Gastroesophageal sphincter (tissue), 4 donors: ENCODE data around the gene MGST3. TPM values are rescaled to one million over a fixed set of nuclear protein-coding genes. Genes with fewer than 3 reads are reported as not detected.

Experiments used
- ATAC-seq: fragments of 150-250 bp; one replicate; pipeline ENCODE4 v1.9.1; 2016; ENCODE audit warnings: mild to moderate bottlenecking, moderate library complexity
- H3K27ac ChIP-seq, 4 donors: fragments of 200-600 bp; sonication (generic) in 3 of 4; 1 replicate in 3 of 4; 2 replicates in 1 of 4; pipeline ENCODE4 v1.5.1; 2016 to 2019
- H3K27me3 ChIP-seq: fragments of 200-600 bp; sonication (generic); one replicate; pipeline ENCODE4 v1.5.1; 2019
- H3K36me3 ChIP-seq, 2 donors: fragments of 200-600 bp; sonication (generic); one replicate each; pipeline ENCODE4 v1.5.1; 2019; ENCODE audit warnings: control low read depth in 1 of 2
- H3K4me1 ChIP-seq, 3 donors: fragments of 200-600 bp; sonication (generic); 1 replicate in 2 of 3; 2 replicates in 1 of 3; pipeline ENCODE4 v1.5.1; 2016 to 2019; ENCODE audit warnings: control low read depth in 2 of 3
- H3K4me3 ChIP-seq, 2 donors: fragments of 200-600 bp; sonication (generic); one replicate each; pipeline ENCODE4 v1.5.1; 2019; ENCODE audit warnings: mild to moderate bottlenecking in 1 of 2, moderate library complexity in 1 of 2
- H3K9me3 ChIP-seq, 3 donors: fragments of 200-600 bp; sonication (generic); one replicate each; pipeline ENCODE4 v1.5.1; 2017 to 2019; ENCODE audit warnings: control low read depth in 2 of 3
- EP300 ChIP-seq: sonication (generic); formaldehyde crosslinking; IDR thresholded peaks from one replicate; pipeline ENCODE4 v1.6.1; 2017; ENCODE audit warnings: antibody characterized with exemption, mild to moderate bottlenecking
- WGBS, 2 donors: methylation state at CpG; one replicate each; pipeline ENCODE4 v1.1.5; 2018; ENCODE audit warnings: low coverage in 1 of 2; 5-methylcytosine and 5-hydroxymethylcytosine counted together
- total RNA-seq, 4 donors: library from RNA; depleted of rRNA; stranded (reverse); fragments of >200 nt; gene quantifications; one replicate each; pipeline ENCODE4 v1.1.0, GENCODE V29; 2016

Gene MGST3
- total RNA-seq, 4 donors from 2014 or later = 190 to 236 (median 230) TPM

DNA sequence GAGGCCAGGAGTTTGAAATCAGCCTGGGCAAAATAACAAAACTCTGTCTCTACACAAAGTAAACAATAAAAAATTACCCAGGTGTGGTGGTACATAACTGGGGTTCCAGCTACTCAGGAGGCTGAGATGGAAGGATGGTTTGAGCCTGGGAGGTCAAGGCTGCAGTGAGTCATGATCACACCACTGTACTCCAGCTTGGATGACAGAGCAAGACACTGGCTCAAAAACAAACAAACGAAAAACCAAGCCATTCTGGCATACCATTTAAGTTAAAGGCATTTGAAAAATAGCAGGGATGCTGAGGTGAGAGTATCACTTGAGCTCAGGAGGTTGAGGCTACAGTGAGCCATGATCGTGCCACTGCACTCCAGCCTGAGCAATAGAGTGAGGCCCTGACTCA lies 72.6 kb downstream of the MGST3 start:
- 73 to 92% methylated on average over 2 of the region's 2 CpGs for WGBS, 2 donors
- Histone ChIP-seq H3K4me1 (peaks cover 0 to 8% (median 0%) of the 10 kb centered on the region in 3 donors), H3K27me3 (peaks cover 17% of the 10 kb centered on the region), H3K4me3 (no peak overlapping the region), H3K27ac (no peak overlapping the region), H3K36me3 (no peaks in the 10 kb centered on the region), H3K9me3 (no peaks in the 10 kb centered on the region)
- no peak for TF ChIP-seq EP300
- no peak for ATAC-seq

Other genes with a start within 250 kb of the MGST3 start
- 1 to 10 TPM; 2.4 to 6.4 (median 2.7) TPM for gene RXRG, start 186.1 kb upstream of the MGST3 start, total RNA-seq
- not detected for gene LRRC52, start 87.2 kb upstream of the MGST3 start, total RNA-seq
- gene ALDH9A1, start 67.3 kb downstream of the MGST3 start, total RNA-seq = 10 to 100 TPM; 47.3 to 90.4 (median 76.4) TPM
- gene TMCO1, start 137.6 kb downstream of the MGST3 start, total RNA-seq = 10 to 100 TPM; 33.2 to 57.7 (median 40.2) TPM
- 10 to 100 TPM; 20.9 to 30.4 (median 29.2) TPM for gene UCK2, start 196.4 kb downstream of the MGST3 start, total RNA-seq